VCaP (cell line): ENCODE data around the gene CPEB3.

Experiments used
- H3K27ac ChIP-seq: fragments of 450-650 bp; 2 replicates; pipeline ENCODE4 v1.5.1; 2017
- CTCF ChIP-seq: fragments of 450-650 bp; conservative IDR thresholded peaks from 2 replicates; pipeline ENCODE4 v1.5.1; 2017; ENCODE audit warnings: mild to moderate bottlenecking, moderate library complexity

The CPEB3 gene

GRCh38 chr10:92181575-92181974, 109.3 kb downstream of the CPEB3 start:
- H3K27ac ChIP-seq: no peak overlapping the region
- TF ChIP-seq CTCF: 0 out of 2 replicates have a peak, but pooled peaks have one; percentile 28

GRCh38 chr10:92180399-92180798, 110.5 kb downstream of the CPEB3 start:
- H3K27ac ChIP-seq: no peak overlapping the region
- no peak for TF ChIP-seq CTCF

GRCh38 chr10:92177546-92177945, 113.3 kb downstream of the CPEB3 start:
- no peak overlapping the region for H3K27ac ChIP-seq

GRCh38 chr10:92175164-92175563, 115.7 kb downstream of the CPEB3 start:
- no peak for TF ChIP-seq CTCF
- H3K27ac ChIP-seq: no peak overlapping the region

More at GRCh38 chr10:92177546-92177945, 113.3 kb downstream of the CPEB3 start:
- no peak for TF ChIP-seq CTCF

GRCh38 chr10:92173996-92174395, 116.9 kb downstream of the CPEB3 start:
- H3K27ac ChIP-seq: no peak overlapping the region
- no peak for TF ChIP-seq CTCF

- no peak for TF ChIP-seq CTCF
- no peak overlapping the region for H3K27ac ChIP-seq
Measured at GRCh38 chr10:92164036-92164696, 126.7 kb downstream of the CPEB3 start.

GRCh38 chr10:92162541-92162940, 128.3 kb downstream of the CPEB3 start:
- H3K27ac ChIP-seq: no peak overlapping the region
- TF ChIP-seq CTCF: no peak
